HG03460 (cell line): ENCODE data around the gene CAPN15.
"Not testable (repeated sequence)": the region's sequence is repeated elsewhere in the genome, so short reads cannot be mapped to it uniquely, and the experiment has no call there.

ENCODE experiments used
- ATAC-seq: cut with Tn5 transposase; IDR thresholded peaks from one replicate; pipeline ENCODE4 v1.9.1; 2021; ENCODE audit not compliant: unreplicated experiment

CAPN15 gene

DNA sequence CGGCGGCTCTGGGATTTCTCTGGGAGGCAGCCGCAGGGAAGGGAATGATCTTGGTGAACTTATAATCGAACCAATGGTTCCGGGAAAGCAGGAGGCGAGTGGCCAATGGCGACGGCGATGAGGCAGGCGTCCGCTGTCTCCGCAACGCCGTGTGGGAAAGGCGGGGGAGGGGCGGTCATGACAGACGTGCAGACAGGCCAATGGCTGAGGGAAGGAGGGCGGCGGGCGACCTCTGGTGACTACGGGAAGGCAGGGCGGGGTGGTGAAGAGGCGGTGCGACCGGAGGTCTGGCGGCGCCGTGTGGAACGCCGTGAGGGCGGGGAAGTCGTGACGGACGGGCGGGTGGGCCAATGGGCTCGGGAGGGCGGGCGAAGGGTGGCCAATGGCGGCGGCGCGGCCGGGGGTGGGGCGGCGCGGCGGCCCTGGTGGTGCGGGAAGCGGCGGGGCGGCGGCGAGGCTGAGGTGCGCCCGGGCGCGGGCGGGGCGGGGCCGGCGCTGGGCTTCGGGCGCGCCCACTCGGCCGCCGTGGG, 62.2 kb downstream of the CAPN15 start, which contains the start of gene RAB40C:
Gene RAB40C (plus strand): TSS at position 409 of the 530 bp plus-strand sequence. CDS start 226 bp downstream, outside the sequence.
- ATAC-seq = peak; percentile 72

DNA sequence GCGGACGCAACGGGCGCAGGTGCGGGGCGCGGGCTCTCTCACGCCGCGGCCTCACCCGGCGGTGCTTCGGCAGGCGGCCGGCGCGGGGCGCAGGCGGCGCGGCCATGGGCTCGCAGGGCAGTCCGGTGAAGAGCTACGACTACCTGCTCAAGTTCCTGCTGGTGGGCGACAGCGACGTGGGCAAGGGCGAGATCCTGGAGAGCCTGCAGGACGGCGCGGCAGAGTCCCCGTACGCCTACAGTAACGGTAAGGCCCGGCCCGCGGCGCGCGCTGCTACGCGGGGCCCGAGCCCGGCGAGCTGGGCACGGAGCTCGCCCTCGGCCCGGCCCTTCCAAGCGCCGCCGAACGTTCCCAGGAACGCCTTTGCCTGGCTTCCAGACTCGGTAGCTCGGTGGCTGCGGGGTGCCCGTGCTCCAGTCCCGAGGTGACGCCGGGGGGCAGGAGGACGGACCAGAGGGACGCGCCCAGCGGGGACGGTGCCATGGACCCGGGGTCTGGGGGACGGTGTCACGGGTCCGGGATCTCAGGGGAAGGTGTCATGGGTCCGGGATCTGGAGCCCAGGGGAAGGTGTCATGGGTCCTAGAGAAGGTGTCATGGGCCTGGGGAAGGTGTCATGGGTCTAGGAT, 62.8 kb downstream of the CAPN15 start:
- no peak for ATAC-seq

- ATAC-seq = no peak
These were observed 63.3 kb downstream of the CAPN15 start for GRCh38 chr16:590815-591200.

DNA sequence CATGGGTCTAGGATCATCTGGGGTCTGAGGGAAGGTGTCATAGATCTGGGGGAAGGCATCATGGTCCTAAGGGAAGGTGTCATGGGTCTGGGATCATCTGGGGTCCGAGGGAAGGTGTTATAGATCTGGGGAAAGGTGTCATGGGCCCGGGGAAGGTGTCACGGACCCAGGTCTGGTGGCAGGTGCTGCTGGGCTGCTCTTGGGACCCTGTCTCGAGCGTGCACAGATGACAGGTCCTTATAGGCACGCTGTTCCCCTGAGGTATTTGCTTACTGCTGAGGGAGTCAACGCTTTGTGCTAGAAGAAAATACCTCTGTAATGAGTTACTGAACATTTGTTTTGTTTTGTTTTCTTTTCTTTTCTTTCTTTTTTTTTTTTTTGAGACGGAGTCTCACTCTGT, 63.7 kb downstream of the CAPN15 start:
- ATAC-seq = no peak

- ATAC-seq = no peak
These were observed 64.5 kb downstream of the CAPN15 start for GRCh38 chr16:591892-592517.

DNA sequence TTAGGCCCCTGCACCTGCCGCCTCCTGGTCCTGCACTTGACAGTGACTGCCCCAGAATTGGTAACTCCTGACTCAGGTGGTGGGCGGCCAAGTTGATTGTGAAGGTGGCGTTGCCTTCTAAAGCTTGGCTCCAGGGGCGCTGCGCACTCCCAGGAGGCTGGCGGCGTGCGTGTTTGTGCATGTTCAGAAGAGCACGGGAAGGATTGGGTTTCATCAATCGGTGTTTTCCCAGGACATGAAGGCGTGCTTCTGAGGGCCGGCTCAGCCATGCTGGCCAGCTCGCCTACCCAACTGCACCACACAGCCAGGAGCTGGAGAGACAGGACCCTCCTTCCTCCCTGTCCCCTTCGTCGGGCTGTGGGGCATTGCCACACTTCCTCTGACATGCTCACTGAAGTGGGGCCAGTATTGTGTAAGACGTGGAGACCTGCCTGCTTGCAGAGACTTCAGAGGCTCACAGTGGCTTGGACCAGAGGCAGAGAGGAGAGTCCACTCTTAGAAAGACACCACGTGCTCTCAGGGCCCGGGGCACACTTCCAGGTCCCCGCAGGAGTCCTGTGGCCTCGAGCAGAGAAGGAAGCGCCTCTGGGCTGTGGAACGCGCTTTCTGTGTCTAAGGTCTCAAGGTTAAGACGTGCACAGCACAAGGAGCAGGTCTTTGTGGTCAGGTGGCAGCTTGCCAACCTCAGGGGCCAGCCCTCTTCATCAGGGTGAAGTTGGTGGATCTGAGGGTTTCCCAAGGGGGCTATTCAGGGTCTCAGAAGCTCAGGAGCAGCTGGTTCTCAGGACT, 65.2 kb downstream of the CAPN15 start:
- no peak for ATAC-seq

GRCh38 chr16:593406-593805, 65.9 kb downstream of the CAPN15 start:
- ATAC-seq = no peak

DNA sequence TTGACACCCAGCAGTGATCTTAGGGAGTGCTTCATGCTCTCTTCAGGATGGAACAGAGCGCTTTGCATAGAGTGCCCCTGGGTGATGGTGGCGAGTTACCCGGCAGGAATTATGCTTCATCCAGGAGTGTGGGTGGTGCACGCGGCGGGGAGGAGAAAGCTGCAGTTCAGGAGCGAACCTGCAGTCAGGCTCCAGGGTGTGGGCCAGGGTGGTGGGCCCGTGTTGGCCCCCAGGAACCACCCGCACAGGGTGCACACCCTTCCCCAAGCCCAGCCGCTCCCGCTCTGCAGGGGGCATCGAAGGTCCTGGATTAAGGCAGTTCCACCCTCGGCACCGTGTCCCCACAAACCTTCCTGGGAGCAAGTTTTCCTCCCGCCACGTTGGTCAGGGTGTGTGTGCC, 66.3 kb downstream of the CAPN15 start:
- ATAC-seq = no peak

DNA sequence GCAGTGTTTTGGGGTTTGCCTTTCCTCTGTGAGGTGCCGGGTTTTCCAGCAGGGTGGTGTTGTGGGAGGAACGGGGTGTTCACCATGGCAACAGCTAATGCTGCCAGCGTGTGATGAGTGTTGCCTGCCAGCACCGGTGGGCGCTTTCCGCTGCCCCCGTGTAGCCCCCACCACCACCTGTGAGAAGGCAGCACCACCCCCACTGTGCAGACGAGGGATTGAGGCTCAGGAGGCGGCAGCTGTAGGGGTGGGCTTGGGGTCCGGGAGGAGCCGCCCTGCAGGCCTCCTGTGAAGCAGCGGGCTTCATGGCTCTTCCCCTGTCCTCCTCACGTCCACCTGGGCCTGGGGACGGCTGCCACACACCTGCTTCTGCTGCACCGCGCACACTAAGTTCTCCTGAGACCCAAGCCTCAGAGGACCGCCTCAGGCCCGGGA, 67.6 kb downstream of the CAPN15 start:
- no peak for ATAC-seq

DNA sequence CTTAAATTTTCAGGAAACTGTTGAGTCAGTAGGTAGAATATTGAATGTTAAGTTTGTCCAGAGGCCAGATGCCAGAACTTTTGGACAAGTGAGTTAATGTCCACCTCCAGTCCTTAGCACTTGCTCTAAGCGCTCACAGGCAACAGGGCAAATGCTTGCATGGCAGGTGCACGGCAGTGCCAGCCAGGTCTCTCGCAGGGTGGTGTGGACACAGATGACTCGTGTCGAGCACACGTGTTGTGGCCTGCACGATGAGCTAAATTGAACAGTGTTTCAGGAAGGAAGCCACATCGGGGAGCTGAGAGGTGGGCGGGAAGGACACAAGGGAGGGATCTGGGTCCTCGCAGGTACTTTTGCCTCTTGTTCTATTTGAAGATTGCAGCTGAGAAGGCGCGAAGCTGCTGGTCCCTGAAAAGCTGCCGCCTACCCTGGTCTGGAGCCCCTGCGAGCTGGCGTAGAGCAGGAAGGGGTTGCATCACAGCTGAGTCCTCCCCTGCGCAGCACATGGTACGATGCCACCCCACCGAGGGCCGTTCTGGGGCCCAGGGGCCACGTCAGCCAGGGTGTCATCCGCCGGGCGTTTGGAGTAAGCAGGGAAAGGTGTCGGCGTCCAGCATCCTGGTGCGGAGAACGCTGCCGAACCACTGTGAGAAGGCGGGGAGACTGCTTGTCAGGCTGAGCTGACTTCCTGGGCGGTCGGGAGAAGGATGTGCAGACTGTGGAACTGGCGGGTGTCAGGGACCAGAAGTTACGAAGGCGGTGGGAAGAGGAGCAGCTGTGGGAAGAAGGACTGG, 68.6 kb downstream of the CAPN15 start:
- ATAC-seq = no peak

DNA sequence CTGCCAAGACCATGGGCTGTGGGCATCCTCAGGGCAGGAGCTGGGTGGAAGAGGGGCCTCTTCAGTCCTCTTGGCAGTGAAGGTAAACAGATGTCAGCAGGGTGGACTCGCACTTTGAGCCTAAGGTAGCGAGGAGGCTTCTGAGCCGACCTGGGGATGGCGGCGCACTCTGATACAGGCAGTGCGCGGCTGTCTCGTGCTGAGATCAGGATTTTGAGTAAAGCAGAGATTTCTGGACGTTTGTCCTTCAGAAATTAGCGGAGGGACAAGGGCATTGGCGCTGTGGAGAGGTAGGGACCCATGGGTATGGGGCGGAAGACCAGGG, 69.2 kb downstream of the CAPN15 start:
- ATAC-seq = no peak

DNA sequence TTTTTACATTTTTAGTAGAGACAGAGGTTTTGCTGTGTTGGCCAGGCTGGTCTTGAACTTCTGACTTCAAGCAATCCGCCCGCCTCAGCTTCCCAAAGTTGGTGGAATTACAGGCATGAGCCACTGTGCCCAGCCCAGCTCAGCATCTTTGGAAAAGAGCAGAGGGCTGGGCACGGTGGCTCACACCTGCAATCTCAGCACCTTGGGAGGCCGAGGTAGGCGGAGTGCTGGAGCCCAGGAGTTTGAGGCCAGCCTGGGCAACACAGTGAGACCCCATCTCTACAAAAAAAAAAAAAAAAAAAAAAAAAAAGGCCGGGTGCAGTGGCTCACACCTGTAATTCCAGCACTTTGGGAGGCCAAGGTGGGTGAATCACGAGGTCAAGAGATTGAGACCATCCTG, 70.1 kb downstream of the CAPN15 start:
- not testable (repeated sequence) for ATAC-seq

GRCh38 chr16:598823-599739, 71.6 kb downstream of the CAPN15 start:
- ATAC-seq = no peak

GRCh38 chr16:600781-601180, 73.3 kb downstream of the CAPN15 start:
- no peak for ATAC-seq

- no peak for ATAC-seq
These were observed 76.4 kb downstream of the CAPN15 start for GRCh38 chr16:603933-604332.
